Adrenal gland (tissue), 12 donors: ENCODE data around the gene TLR2. TPM values are rescaled to one million over a fixed set of nuclear protein-coding genes. Genes with fewer than 3 reads are reported as not detected.

Experiments
- DNase-seq, 7 donors: peaks; one replicate each; pipeline ENCODE4 v3.0.0-alpha.2; 2019 to 2020
- H3K27ac ChIP-seq, 5 donors: fragments of 200-600 bp; sonication (generic) in 4 of 5; 1 replicate in 3 of 5; 2 replicates in 2 of 5; pipeline versions ENCODE4 v1.5.1 to v1.8.0; 2016 to 2020; ENCODE audit warnings: mild to moderate bottlenecking in 1 of 5
- H3K27me3 ChIP-seq: fragments of 200-600 bp; 2 replicates; pipeline ENCODE4 v1.8.0; 2021
- H3K36me3 ChIP-seq, 2 donors: fragments of 200-600 bp; replicated peaks in 1 of 2; 1 replicate in 1 of 2; 2 replicates in 1 of 2; pipeline versions ENCODE4 v1.5.1 to v1.8.0; 2018 to 2022
- H3K4me1 ChIP-seq, 2 donors: fragments of 200-600 bp; replicated peaks in 1 of 2; 1 replicate in 1 of 2; 2 replicates in 1 of 2; pipeline versions ENCODE4 v1.5.1 to v1.8.0; 2018 to 2021
- H3K4me3 ChIP-seq, 4 donors: fragments of 200-600 bp; sonication (generic) in 3 of 4; one replicate each; pipeline ENCODE4 v1.5.1; 2016 to 2018
- H3K9me3 ChIP-seq, 3 donors: fragments of 200-600 bp; sonication (generic) in 1 of 3; replicated peaks in 1 of 3; 1 replicate in 2 of 3; 2 replicates in 1 of 3; pipeline versions ENCODE4 v1.5.1 to v1.8.0; 2016 to 2021
- CTCF ChIP-seq, 6 experiments: fragments of 450-650 bp in 4 of 6; fragments of 200-600 bp in 2 of 6; sonication (generic) in 1 of 6; IDR thresholded peaks; 1 replicate in 5 of 6; 2 replicates in 1 of 6; pipeline versions ENCODE4 v1.5.1 to v1.8.0; 2016 to 2021; ENCODE audit warnings: antibody characterized with exemption in 6 of 6, mild to moderate bottlenecking in 2 of 6, moderate library complexity in 1 of 6
- POLR2A ChIP-seq, 2 donors: fragments of 450-650 bp; IDR thresholded peaks; one replicate each; pipeline ENCODE4 v1.6.1; 2017; ENCODE audit warnings: antibody characterized with exemption in 2 of 2, mild to moderate bottlenecking in 2 of 2, moderate library complexity in 1 of 2
- WGBS, 4 donors: extraction: QIAGEN DNeasy Blood & Tissue Kit in 2 of 4; methylation state at CpG; one replicate each; pipeline versions ENCODE4 v1.1.5 to v1.1.7; 2013 to 2017; 5-methylcytosine and 5-hydroxymethylcytosine counted together
- intact Hi-C, 2 donors: fragments of 100-400 bp; cut with DNase I; formaldehyde crosslinking; loops; one replicate each; pipeline versions ENCODE4 v1.14.1 to v1.15.0; 2022 to 2023
- polyA plus RNA-seq, 3 donors: library from polyadenylated mRNA; stranded (reverse); fragments of 200-250 nt in 2 of 3; fragments of 350-450 nt in 1 of 3; fragmentation: Illumina TruSeq in 1 of 3; extraction: RNeasy Lipid Tissue Mini Kit (QIAGEN cat#74804) in 1 of 3; gene quantifications; one replicate each; pipeline ENCODE4 v1.2.3, GENCODE V29; 2013 to 2014
- total RNA-seq, 9 donors: library from RNA; depleted of rRNA in 4 of 9; stranded (reverse); fragments of >200 nt in 4 of 9; fragments of 120-200 nt in 1 of 9; fragmentation: NEBNext Ultra II Directional in 1 of 9; extraction: Animal tissue kit (Norgen Biotek cat#: 25700) in 1 of 9; gene quantifications; one replicate each; pipeline versions ENCODE4 v1.1.0 to v1.2.4, GENCODE V29; 2013 to 2023
- donor health status: healthy with polysubstance abuse.
- donor health status: Bipolar disorder and iron deficiency.
- donor health status: DM: yes; HTN: yes; CAD: no.
- donor health status: DM: no; HTN: no; CAD: no.
- donor health status: DM: no; HTN: no; CAD: no.
- donor health status: DM: yes; HTN: yes; CAD: no.

Gene TLR2
- total and polyA plus RNA-seq, 12 donors, result 2.8 to 57.2 (median 21.7) TPM

- DNase-seq, result no peak
- no peak overlapping the region for H3K4me3 ChIP-seq
- peaks cover 0 to 5% of the 10 kb centered on the region in 2 donors for H3K36me3 ChIP-seq
- TF ChIP-seq CTCF (IDR thresholded peaks at IDR 0.05) (no peak), POLR2A (IDR thresholded peaks at IDR 0.05) (no peak)
- no peaks in the 10 kb centered on the region for H3K27me3 ChIP-seq
- no peaks in the 10 kb centered on the region for H3K4me1 ChIP-seq
- intact Hi-C loops, result no loop called here
- no peaks in the 10 kb centered on the region for H3K9me3 ChIP-seq
- no peak overlapping the region for H3K27ac ChIP-seq
- 91 to 97% (median 92%) methylated on average over 3 of the region's 3 CpGs for WGBS, 4 donors
Observed at GRCh38 chr4:153637201-153637600, 46.9 kb upstream of the TLR2 start.

- intact Hi-C loops, result no loop called here
- no peak overlapping the region for H3K27ac ChIP-seq
- no peaks in the 10 kb centered on the region for H3K4me1 ChIP-seq
- TF ChIP-seq CTCF (IDR thresholded peaks at IDR 0.05), result no peak
- no peak for TF ChIP-seq POLR2A (IDR thresholded peaks at IDR 0.05)
- H3K36me3 ChIP-seq, result peaks cover 0 to 5% of the 10 kb centered on the region in 2 donors
- WGBS, 4 donors, result 93 to 96% (median 95%) methylated on average over 8 of the region's 8 CpGs
- no peaks in the 10 kb centered on the region for H3K27me3 ChIP-seq
- no peaks in the 10 kb centered on the region for H3K9me3 ChIP-seq
- H3K4me3 ChIP-seq, result no peak overlapping the region
- no peak for DNase-seq
Observed at GRCh38 chr4:153638011-153638410, 46.1 kb upstream of the TLR2 start.

- 75 to 96% (median 78%) methylated on average over 3 of the region's 3 CpGs for WGBS, 4 donors
- no peaks in the 10 kb centered on the region for H3K4me1 ChIP-seq
- intact Hi-C loops, result no loop called here
- H3K27ac ChIP-seq, result no peak overlapping the region
- DNase-seq, result no peak
- TF ChIP-seq CTCF (IDR thresholded peaks at IDR 0.05), result no peak
- peaks cover 0 to 4% of the 10 kb centered on the region in 2 donors for H3K36me3 ChIP-seq
- H3K4me3 ChIP-seq, result no peak overlapping the region
- no peaks in the 10 kb centered on the region for H3K27me3 ChIP-seq
- H3K9me3 ChIP-seq, result no peaks in the 10 kb centered on the region
Observed at GRCh38 chr4:153638999-153639398, 45.1 kb upstream of the TLR2 start.

GRCh38 chr4:153639833-153640802 is 44.0 kb upstream of the TLR2 start:
- H3K9me3 ChIP-seq, result no peaks in the 10 kb centered on the region
- intact Hi-C loops, result no loop called here
- 78 to 81% (median 80%) methylated on average over 23 of the region's 23 CpGs for WGBS, 4 donors

More at GRCh38 chr4:153639833-153640802, 44.0 kb upstream of the TLR2 start:
- Histone ChIP-seq H3K4me1 (no peaks in the 10 kb centered on the region), H3K27me3 (no peaks in the 10 kb centered on the region), H3K36me3 (no peaks in the 10 kb centered on the region), H3K27ac (no peak overlapping the region), H3K4me3 (no peak overlapping the region)
- TF ChIP-seq CTCF (IDR thresholded peaks at IDR 0.05) (no peak), POLR2A (IDR thresholded peaks at IDR 0.05) (no peak)
- no peak for DNase-seq
